Measurements from ENCODE around the gene MAFG. TPM values are rescaled to one million over a fixed set of nuclear protein-coding genes. Genes with fewer than 3 reads are reported as not detected.
"Not testable (repeated sequence)": the region's sequence is repeated elsewhere in the genome, so short reads cannot be mapped to it uniquely, and the experiment has no call there.

MAFG gene
- total RNA-seq, 1 experiment from 2014 or later: 37.6 TPM

DNA sequence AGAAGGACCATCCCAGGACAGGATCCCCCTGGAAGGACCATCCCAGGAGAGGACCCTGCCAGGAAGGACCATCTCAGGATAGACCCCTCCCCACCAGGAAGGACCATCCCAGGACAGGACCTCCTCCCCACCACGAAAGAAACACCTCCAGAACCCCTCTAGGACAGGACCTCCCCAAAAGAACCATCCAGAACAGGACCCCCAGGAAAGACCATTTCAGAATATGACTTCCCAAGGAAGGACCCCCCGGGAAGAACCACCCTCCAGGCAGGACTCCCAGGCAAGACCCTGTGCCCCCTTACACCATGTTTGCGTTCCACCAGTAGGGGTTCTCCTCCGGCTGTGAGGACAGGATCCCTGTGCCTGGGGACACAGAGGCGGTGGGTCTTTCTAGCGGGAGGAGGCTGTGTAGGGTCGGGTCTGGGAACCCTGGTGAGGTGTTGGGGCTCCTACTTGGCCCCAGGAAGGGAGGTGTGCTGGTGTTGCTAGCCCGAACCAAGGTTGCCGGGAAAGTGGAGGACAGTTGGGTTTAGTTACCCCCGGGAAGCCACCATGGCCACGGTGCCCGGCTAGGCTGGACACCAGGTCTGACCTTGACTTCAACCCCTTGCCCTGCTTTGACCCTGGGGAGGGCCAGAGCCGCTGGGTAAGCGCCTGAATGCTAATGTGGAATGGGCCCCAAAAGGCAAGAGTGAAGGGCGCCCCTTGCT, 31.3 kb upstream of the MAFG start:
- no peak for DNase-seq (ENCODE audit: low spot score)

DNA sequence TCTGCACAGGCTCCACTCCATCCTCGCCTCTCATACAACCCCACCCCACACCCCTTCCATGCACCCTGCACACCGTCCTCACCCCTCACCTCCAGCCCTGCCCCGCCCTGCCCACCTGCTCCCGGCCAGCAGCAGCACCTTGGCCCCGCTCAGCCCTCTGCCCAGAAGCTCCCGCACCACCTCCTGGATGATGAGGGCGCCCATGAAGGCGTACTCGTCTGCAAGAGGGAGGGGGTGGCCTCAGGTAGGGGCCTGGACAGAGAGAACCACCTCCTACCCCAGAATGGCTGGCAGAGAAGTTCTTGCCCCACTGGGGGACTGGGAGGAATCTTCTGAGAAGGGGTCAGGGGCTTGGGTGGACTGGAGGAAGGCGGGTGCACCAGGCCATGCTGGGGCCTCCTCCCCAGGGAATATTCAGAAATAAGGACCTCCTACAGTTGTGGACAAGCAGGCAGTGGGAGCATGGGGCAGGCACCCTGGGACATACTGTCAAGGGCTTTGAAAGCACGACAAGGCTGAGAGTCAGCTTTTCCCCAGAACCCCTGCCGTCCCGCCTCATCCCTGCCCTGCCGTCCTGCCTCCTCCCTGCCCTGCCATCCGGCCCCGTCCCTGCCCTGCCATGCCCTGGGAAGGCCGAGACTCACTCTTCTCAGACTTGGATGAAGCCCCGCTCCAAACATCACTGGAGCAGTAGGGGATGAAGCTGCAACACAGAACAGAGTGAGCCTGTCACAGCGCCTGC, 30.3 kb upstream of the MAFG start:
- DNase-seq (ENCODE audit: low spot score): no peak

DNA sequence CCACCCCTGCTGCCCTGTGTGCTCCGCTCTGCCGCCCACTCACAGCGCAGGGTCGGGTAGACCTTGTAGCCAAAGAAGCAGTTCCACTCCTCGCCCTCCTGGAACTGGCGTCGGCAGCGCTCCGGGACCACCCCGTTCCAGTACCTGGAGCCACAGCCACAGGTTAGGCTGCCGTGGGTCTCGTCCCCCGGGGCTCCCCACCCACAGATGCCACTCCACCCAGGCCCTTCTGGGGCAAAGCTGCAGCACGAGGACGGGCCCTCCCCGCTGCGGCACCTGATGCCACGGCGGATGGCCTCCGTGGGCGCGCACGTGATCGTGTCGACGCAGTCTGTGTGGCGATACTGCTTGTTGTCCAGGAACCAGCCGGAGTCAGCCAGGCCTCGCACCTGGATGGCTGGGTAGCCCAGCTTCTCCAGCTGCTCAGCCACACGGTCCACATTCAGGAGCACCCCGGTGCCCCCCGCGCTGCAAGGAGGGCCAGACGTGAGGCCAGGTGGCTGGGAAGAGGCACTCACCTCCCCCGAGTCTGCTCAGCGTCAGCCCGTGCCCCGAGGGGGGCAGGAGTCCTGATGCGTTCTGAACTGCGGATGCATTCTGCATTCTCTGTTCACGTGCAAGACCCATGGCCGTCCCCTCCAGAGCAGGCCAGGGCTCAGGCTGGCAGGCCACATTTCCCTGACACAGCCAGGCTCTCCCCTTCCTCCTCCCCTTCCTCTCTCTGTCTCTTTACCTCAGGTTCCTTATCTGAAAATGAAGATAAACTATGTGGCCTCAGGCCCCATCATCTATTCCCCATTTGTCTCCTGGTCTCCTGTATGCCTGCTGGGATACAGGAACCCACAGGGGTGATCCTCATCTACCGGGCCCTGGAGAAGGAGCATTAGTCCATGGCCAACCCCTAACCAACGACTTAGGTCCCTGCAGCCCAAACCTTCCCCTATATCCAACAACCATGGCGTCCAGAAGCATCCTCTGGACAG, 29.4 kb upstream of the MAFG start:
- no peak for DNase-seq (ENCODE audit: low spot score)

DNA sequence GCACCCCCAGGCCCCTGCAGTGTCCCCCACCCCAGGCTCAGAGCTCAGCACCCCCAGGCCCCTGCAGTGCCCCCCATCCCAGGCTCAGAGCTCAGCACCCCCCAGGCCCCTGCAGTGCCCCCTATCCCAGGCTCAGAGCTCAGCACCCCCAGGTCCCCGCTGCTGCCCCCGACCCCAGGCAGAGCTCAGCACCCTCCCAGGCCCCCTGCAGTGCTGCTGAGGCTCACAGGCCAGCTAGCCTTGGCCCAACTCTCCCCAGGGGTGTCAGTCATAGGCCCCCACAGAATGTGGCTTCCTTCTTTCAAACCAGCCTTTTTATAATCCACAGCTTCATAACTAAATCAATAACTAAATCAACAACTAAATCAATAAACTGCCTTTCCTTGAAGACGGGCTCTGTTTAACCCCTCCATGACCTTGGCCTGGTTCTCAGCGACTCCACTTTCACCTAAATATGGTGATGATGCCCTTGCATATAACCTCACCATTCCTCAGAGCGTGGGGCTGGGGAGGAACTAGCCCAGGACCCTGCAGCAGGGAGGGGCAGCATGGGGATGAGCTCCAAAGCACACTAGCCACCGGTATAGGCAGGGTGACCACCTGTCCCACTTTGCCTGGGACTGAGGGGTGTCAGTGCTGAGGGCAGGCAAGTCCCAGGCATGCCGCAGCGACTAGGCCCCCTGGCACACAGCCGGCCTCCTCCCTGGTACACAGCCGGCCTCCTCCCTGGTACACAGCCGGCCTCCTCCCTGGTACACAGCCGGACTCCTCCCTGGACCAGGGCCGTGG, 28.4 kb upstream of the MAFG start:
- no peak for DNase-seq (ENCODE audit: low spot score)

DNA sequence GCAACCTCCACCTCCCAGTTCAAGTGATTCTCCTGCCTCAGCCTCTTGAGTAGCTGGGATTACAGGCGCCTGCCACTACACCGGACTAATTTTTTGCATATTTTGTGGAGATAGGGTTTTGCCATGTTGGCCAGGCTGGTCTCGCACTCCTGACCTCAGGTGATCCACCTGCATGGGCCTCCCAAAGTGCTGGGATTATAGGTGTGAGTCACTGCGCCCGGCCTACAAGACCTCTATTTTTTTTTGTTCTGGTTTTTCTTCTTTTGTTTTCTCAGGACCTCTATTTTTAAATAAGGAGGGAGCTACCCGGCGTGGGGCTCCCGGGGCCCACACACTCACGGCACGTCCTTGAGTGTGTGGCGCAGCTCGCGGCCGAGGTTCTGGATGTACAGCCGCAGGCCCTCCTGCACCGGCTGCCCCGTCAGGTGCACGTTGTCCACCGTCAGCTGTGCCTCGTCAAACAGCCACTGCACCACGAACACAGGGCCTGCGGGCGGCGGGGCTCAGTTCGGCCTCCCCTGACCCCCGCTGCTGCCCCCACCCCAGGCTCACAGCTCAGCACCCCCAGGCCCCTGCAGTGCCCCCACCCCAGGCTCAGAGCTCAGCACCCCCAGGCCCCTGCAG, 27.6 kb upstream of the MAFG start:
- DNase-seq (ENCODE audit: low spot score): no peak

- no peak for DNase-seq (ENCODE audit: low spot score)
Observed at GRCh38 chr17:81954131-81955057, 26.9 kb upstream of the MAFG start.

DNA sequence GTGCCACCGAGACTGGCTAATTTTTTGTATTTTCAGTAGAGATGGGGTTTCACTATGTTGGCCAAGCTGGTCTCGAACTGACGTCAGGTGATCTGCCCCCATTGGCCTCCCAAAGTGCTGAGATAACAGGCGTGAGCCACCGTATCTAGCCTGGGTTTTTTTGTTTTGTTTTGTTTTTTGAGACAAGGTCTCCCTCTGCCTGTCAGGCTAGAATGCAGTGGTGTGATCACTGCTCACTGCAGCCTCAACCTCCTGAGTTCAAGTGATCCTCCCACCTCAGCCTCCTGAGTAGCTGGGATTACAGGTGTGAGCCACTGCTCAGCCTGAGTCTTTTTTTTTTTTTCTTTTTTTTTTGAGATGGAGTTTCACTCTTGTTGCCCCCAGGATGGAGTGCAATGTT, 25.9 kb upstream of the MAFG start:
- not testable (repeated sequence) for DNase-seq (ENCODE audit: low spot score)

DNA sequence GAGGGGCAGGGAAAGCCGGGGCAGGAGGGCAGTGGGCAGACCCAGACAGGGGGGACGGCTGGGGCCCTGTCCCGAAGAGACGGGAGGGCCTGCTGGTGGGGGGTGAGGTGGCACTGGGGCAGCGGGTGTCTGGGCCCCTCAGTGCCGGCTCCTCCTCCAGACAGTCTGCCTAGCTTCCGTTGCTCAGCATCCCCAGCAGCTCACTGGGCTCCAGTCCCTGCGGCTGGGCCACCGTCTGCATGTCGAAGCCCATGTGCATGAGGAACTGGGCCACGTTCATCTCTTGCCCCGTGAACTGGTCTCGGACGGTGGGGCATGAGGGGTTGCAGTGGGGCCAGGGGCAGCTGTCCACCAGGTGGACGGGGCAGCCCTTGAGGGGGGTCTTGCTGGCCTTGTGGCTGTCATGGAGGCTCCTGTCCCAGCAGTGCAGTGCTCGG, 25.3 kb upstream of the MAFG start:
- DNase-seq (ENCODE audit: low spot score): no peak

GRCh38 chr17:81951785-81952684, 24.5 kb upstream of the MAFG start:
- DNase-seq (ENCODE audit: low spot score): no peak

DNA sequence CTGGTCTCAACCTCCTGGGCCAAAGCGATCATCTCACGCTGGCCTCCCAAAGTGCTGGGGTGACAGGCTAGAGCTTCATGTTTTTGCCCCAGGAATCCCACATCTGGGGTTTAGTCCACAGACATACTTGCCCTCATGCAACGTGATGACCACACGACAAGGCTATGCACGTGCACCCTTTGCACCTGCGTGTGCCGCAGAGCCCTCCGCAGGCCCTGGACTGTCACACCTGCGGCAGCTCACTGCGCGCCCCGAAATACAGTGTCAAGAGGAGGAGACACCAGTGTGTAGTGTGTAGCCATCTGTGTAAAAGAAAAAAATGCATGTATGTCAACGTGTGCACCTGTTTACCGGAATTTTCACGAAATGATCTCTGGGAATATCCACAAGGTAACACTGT, 23.0 kb upstream of the MAFG start:
- DNase-seq (ENCODE audit: low spot score): no peak

- no peak for DNase-seq (ENCODE audit: low spot score)
Observed at GRCh38 chr17:81948635-81949378, 21.3 kb upstream of the MAFG start.

- DNase-seq (ENCODE audit: low spot score): no peak
Observed at GRCh38 chr17:81947189-81947588, 19.7 kb upstream of the MAFG start, which contains the start of gene MYADML2. MYADML2 (minus strand) TSS chr17:81947233; CDS start chr17:81941741, 5,492 bp downstream.

- DNase-seq (ENCODE audit: low spot score): no peak
Observed at GRCh38 chr17:81944858-81945257, 17.3 kb upstream of the MAFG start.

DNA sequence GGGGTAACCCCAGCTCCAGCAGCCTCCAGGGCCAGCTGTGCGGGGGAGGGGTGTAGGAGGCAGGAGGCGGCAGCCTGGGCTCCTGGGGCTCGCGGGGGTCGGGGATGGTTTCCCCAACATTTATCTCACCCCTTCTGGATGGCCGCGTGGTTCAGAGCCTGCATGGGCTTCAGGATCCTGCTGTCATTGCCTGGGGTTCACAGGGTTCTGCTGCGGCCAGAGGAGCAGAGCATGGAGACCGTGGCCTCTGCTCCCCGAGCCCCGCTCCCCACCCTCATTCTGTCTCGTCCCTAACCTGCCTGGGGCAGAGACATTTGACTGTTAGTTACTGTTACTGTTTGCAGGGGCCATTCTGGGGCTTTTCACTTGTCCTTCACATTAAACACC, 14.6 kb upstream of the MAFG start:
- DNase-seq (ENCODE audit: low spot score): no peak

DNA sequence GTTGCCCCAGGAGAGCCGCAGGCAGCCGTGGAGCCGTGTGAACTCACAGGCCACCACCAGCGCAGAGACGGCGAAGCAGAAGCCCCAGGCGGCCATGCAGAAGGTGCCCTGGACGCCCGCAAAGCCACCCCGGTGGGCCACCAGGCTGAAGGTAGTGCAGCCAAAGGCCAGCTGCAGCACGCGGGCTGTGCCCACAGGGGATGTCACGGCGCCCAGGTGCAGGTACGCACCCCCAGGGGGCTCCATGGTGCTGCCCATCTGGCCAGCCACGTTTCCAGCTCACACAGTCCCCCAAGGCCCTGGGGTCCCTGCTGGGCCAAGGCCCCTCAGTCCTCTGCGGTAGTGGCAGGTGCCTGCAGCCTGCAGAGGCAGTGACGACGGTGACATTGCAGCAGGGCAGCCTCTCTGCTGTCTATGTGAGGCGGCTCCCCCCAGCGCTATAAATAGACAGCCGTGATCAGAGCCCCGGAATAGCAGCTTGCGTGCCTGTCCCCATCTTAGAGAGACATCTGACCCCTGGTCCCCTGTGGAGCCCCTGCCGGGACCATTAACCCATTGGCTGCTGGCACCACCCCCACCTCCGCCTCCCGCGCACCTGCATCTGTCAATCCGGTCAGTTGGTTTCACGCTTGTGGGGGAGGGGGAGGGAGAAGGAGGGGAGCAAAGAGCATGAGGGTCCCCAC, 14.1 kb upstream of the MAFG start:
- no peak for DNase-seq (ENCODE audit: low spot score)

- DNase-seq (ENCODE audit: low spot score): no peak
Observed at GRCh38 chr17:81940538-81941483, 13.3 kb upstream of the MAFG start.

Data from A172 (cell line).